GM12875 (cell line): ENCODE results near the gene TMEM256.
A peak's percentile ranks its signal among the peaks of the same experiment; 100 is the strongest.

Source experiments
- H3K4me3 ChIP-seq: one replicate; pipeline ENCODE4 v1.5.1; 2011; ENCODE audit warnings: low read depth, low read length, control low read depth
- TF ChIP-seq, protein P1 (sequence below): IDR thresholded peaks from 2 replicates; pipeline ENCODE4 v1.5.1; 2011; ENCODE audit warnings: low read depth, mild to moderate bottlenecking, control low read depth, inconsistent platforms, low read length, moderate library complexity, borderline replicate concordance; ENCODE audit not compliant: insufficient read depth

Gene TMEM256

DNA sequence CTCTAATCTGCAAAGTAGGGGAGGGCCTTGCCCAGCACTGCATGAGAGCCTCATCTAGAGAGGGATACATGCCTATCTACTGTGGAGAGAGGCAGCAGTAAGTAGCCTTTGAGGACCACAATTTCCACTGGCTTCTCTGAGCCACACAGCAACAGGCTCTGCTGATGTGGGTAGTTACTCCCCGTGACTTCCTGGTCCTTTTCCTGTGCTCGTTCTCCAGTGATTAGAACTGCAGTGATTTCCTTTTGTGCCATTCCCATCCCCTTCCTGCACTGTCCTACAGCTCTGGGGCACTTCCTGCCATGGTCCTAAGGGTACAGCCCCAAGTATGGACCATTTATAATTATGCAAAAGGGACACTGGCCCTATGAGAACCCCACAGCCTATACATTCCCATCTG, 12.6 kb downstream of the TMEM256 start:
- TF ChIP-seq, protein P1, sequence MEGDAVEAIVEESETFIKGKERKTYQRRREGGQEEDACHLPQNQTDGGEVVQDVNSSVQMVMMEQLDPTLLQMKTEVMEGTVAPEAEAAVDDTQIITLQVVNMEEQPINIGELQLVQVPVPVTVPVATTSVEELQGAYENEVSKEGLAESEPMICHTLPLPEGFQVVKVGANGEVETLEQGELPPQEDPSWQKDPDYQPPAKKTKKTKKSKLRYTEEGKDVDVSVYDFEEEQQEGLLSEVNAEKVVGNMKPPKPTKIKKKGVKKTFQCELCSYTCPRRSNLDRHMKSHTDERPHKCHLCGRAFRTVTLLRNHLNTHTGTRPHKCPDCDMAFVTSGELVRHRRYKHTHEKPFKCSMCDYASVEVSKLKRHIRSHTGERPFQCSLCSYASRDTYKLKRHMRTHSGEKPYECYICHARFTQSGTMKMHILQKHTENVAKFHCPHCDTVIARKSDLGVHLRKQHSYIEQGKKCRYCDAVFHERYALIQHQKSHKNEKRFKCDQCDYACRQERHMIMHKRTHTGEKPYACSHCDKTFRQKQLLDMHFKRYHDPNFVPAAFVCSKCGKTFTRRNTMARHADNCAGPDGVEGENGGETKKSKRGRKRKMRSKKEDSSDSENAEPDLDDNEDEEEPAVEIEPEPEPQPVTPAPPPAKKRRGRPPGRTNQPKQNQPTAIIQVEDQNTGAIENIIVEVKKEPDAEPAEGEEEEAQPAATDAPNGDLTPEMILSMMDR, result no peak
- H3K4me3 ChIP-seq, result no peak overlapping the region

DNA sequence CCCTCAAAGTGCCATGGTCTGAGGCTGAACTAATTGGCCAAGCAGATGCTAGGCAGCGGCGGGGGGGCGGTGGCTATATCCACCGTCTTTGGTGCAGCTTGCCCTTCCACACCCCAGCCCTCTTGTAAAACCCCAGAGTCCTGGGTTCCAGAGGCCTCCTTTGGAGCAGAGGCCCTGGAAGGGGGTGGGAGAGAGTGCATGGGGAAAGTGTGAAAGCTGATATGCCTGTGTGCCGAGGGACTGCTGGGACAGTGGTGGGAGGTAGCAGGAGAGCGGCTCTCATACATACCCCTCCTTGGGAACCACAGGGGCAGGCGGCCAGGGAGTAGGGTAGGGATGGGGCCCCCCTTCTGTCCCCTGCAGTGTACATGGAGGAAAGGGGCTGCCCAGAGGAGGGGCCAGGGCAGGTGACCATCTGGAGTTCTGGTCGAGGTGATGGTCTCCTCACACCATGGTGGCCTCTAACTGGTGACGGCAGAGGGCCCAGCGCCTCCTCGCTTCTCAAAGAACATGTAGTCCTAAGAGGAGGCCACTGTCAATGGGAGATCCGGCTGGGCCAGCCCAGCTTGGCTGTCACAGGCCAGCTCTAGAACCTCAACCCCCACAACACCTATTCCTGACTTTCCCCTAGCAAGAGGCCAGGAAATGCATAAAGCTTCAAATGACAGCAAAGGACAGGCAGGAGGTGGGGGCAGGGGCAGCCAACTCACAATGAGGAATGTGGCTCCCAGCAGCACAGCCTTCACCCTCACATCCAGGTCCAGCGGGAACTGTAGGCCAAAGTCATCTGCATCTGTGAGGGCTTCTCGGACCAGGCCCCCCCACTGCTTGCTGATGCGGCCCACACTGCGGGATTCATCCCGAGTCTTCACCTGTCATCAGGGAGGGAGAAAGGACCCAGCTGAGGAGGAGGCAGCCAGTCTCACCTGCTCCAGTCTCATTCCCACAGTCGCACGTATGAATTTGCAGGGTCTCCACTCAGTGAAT, 13.7 kb downstream of the TMEM256 start:
- H3K4me3 ChIP-seq, result no peak overlapping the region
- TF ChIP-seq, protein P1, result no peak

DNA sequence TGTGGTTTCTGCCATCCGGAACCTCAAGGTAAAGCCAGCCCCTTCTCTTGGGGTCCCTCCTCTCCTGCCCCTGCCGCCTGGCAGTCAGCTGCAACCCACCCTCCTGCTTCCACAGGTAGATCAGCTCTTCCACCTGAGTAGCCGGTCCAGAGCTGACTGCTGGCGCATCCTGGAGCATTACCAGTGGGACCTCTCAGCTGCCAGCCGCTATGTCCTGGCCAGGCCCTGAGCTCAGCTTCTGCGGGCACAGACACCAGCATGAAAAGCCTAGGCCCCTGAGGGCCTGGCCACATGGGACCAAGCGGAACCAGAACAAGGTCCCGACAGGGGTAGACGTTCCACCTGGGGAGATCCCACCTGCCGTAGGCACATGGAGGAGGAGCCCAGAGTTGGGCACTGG, 15.0 kb downstream of the TMEM256 start:
- no peak overlapping the region for H3K4me3 ChIP-seq
- TF ChIP-seq, protein P1, result no peak

DNA sequence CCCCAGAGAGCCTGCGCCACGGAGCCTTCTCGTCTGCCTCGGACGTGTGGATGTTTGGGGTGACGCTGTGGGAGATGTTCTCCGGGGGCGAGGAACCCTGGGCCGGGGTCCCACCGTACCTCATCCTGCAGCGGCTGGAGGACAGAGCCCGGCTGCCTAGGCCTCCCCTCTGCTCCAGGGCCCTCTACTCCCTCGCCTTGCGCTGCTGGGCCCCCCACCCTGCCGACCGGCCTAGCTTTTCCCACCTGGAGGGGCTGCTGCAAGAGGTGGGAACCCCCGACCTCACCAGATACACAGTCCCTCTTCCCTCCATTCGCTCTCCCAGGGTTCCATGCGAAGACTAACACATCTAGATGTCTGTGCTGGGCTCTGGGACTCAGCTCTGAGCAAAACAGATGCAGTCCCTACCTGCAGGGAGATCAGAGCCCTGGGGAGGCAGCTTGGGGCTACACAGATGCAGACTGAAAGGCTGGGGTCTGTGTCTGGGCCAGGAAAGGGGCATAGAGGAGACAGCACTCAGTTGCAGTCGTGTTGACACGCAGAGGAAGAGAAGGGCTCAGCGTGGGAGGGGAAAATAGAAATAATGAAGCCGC, 19.3 kb downstream of the TMEM256 start:
- peak overlapping the region; percentile 56 for H3K4me3 ChIP-seq

DNA sequence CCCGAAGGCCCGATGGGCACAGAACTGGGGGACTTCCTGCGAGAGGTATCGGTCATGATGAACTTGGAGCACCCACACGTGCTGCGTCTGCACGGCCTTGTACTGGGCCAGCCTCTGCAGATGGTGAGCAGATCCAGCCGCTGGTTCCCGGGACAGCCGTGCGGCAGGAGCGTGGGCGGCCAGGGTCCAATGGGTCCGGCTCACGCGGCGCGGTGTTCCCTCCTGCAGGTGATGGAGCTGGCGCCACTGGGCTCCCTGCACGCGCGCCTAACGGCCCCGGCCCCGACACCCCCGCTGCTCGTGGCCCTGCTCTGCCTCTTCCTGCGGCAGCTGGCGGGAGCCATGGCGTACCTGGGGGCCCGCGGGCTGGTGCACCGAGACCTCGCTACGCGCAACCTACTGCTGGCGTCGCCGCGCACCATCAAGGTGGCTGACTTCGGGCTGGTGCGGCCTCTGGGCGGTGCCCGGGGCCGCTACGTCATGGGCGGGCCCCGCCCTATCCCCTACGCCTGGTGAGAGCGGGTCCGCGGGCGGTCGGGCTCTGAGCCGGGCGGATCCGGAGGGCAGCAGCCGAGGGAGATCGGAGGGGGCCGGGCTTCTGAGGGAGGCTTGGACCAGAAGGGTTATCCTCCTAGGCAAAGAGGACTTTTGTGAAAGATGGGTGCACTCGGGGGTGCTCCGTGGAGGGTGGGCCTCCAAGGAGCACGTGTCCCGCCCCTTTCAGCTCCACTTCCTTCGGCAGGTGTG, 20.0 kb downstream of the TMEM256 start:
- TF ChIP-seq, protein P1, result no peak
- H3K4me3 ChIP-seq, result peak overlapping the region; percentile 56

More for the DNA sequence above, 19.3 kb downstream of the TMEM256 start:
- TF ChIP-seq, protein P1, result no peak

DNA sequence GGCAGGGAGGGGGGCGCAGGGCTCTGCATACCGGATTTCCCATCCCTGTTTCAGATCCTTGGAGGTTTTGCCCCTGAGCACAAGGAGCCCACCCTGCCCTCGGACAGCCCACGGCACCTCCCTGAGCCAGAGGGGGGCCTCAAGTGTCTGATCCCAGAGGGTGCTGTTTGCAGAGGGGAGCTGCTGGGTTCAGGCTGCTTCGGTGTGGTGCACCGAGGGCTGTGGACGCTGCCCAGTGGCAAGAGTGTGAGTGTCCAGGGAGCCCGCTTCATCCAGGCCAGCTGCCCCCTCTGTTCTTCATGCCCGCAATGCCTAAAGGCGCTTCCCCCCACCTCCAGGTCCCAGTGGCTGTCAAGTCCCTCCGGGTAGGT, 20.5 kb downstream of the TMEM256 start:
- H3K4me3 ChIP-seq, result no peak overlapping the region

More for the DNA sequence above, 20.5 kb downstream of the TMEM256 start:
- TF ChIP-seq, protein P1, result no peak
